PFSK-1 (cell line): ENCODE results near the gene CUX1.

ENCODE experiments used
- FOXP2 ChIP-seq: optimal IDR thresholded peaks from 2 replicates; pipeline ENCODE3; 2011; ENCODE audit warnings: borderline replicate concordance, control low read depth, inconsistent platforms; ENCODE audit not compliant: insufficient read depth; ENCODE audit errors: extremely low read length, extremely low read depth
- POLR2AphosphoS5 ChIP-seq: IDR thresholded peaks from 2 replicates; pipeline ENCODE4 v1.6.1; 2012; ENCODE audit warnings: low read depth, mild to moderate bottlenecking, control low read depth, low read length, moderate library complexity
- REST ChIP-seq, 2 experiments: IDR thresholded peaks; 2 replicates each; pipeline versions ENCODE4 v1.6.1 to v1.8.0; 2011 to 2012; ENCODE audit warnings: low read depth in 2 of 2, low read length in 2 of 2, control low read depth in 1 of 2, inconsistent platforms in 1 of 2, mild to moderate bottlenecking in 1 of 2, moderate library complexity in 1 of 2; ENCODE audit not compliant: insufficient read depth in 1 of 2
- SIN3A ChIP-seq: IDR thresholded peaks from 2 replicates; pipeline ENCODE4 v1.6.1; 2012; ENCODE audit warnings: mild to moderate bottlenecking, low read length, moderate library complexity, borderline replicate concordance; ENCODE audit not compliant: insufficient read depth
- TAF1 ChIP-seq: IDR thresholded peaks from 2 replicates; pipeline ENCODE4 v1.6.1; 2012; ENCODE audit warnings: low read length, control low read depth, borderline replicate concordance; ENCODE audit not compliant: insufficient read depth

CUX1 gene

GRCh38 chr7:102222445-102222844 lies 405.0 kb downstream of the CUX1 start:
- TF ChIP-seq TAF1 (no peak), FOXP2 (no peak), REST (IDR thresholded peaks at IDR 0.05; ENCODE audit: insufficient read depth in 1 of 2, low read depth in 2 of 2, low read length in 2 of 2) (no peak), POLR2AphosphoS5 (no peak), SIN3A (no peak)

GRCh38 chr7:102223184-102223583 lies 405.8 kb downstream of the CUX1 start:
- TF ChIP-seq TAF1 (no peak), REST (IDR thresholded peaks at IDR 0.05; ENCODE audit: insufficient read depth in 1 of 2, low read depth in 2 of 2, low read length in 2 of 2) (no peak), POLR2AphosphoS5 (no peak), FOXP2 (no peak), SIN3A (no peak)

GRCh38 chr7:102225025-102225424 lies 407.6 kb downstream of the CUX1 start:
- TF ChIP-seq SIN3A (no peak), POLR2AphosphoS5 (no peak), TAF1 (no peak), FOXP2 (no peak), REST (IDR thresholded peaks at IDR 0.05; ENCODE audit: insufficient read depth in 1 of 2, low read depth in 2 of 2, low read length in 2 of 2) (no peak)

- no peak for TF ChIP-seq SIN3A
- no peak for TF ChIP-seq TAF1
- no peak for TF ChIP-seq POLR2AphosphoS5
- TF ChIP-seq REST (IDR thresholded peaks at IDR 0.05; ENCODE audit: insufficient read depth in 1 of 2, low read depth in 2 of 2, low read length in 2 of 2), result no peak
- no peak for TF ChIP-seq FOXP2
Measured at GRCh38 chr7:102227371-102227770, 409.9 kb downstream of the CUX1 start.

GRCh38 chr7:102228935-102229334 lies 411.5 kb downstream of the CUX1 start:
- TF ChIP-seq TAF1 (no peak), REST (IDR thresholded peaks at IDR 0.05; ENCODE audit: insufficient read depth in 1 of 2, low read depth in 2 of 2, low read length in 2 of 2) (no peak), SIN3A (no peak), POLR2AphosphoS5 (no peak), FOXP2 (no peak)
